Stomach (tissue), 4 donors: ENCODE results near the gene ZNF585A.

Source experiments
- EP300 ChIP-seq: sonication (generic); formaldehyde crosslinking; IDR thresholded peaks from one replicate; pipeline ENCODE4 v1.6.1; 2017; ENCODE audit warnings: antibody characterized with exemption
- TF ChIP-seq, protein P1 (sequence below), 7 experiments: fragments of 450-650 bp in 4 of 7; fragments of 200-600 bp in 3 of 7; sonication (generic) in 3 of 7; IDR thresholded peaks; one replicate each; pipeline ENCODE4 v1.5.1; 2016 to 2019; ENCODE audit warnings: antibody characterized with exemption in 7 of 7, control low read depth in 2 of 7, mild to moderate bottlenecking in 1 of 7

DNA sequence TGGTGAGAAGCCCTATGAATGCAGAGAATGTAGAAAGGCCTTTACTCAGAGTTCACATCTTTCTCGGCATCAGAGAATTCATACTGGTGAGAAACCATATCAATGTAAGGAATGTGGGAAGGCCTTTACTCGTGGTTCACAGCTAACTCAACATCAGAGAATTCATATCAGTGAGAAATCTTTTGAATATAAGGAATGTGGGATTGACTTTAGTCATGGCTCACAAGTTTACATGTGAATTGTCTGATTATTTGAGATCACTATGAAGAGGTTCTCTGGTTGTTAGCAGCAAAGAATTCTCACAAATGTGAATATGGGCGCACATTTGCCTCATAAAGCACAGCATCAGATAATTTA lies 43.7 kb downstream of the ZNF585A start:
- TF ChIP-seq, protein P1, sequence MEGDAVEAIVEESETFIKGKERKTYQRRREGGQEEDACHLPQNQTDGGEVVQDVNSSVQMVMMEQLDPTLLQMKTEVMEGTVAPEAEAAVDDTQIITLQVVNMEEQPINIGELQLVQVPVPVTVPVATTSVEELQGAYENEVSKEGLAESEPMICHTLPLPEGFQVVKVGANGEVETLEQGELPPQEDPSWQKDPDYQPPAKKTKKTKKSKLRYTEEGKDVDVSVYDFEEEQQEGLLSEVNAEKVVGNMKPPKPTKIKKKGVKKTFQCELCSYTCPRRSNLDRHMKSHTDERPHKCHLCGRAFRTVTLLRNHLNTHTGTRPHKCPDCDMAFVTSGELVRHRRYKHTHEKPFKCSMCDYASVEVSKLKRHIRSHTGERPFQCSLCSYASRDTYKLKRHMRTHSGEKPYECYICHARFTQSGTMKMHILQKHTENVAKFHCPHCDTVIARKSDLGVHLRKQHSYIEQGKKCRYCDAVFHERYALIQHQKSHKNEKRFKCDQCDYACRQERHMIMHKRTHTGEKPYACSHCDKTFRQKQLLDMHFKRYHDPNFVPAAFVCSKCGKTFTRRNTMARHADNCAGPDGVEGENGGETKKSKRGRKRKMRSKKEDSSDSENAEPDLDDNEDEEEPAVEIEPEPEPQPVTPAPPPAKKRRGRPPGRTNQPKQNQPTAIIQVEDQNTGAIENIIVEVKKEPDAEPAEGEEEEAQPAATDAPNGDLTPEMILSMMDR (IDR thresholded peaks at IDR 0.05): no peak
- TF ChIP-seq EP300: no peak
